ENCODE measurements around the gene GID4. TPM values are rescaled to one million over a fixed set of nuclear protein-coding genes. Genes with fewer than 3 reads are reported as not detected.
A peak's percentile ranks its signal among the peaks of the same experiment; 100 is the strongest.

Gene GID4
- total and polyA plus RNA-seq, 8 donors: 2.7 to 9.6 (median 5.6) TPM

DNA sequence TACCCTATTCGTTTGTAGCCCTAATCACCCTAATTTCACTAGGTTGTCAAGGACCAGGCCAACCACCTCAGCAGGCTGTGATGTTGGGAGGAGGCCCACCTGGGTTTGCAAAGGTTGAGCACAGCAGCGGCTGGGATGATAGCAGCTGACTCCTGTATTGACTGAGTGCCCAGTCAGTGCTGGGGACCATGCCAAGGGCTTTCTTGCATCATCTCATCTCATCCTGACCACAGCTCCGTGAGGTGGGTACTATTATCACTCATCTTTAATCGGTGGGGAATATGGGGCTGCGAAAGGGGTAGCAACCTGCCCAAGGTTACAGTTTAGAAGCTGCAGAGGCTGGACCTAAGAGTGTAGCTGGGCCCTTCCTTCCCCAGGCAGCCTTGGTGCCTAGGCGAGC is 11.9 kb upstream of the GID4 start:
- no peaks in the 10 kb centered on the region for H3K9me3 ChIP-seq
- DNase-seq (peak in 3 of 6 donors; percentile 23 to 45 (median 30)), ATAC-seq (peak in 3 of 4 donors; percentile 49 to 67 (median 60)), FAIRE-seq (no peak)
- H3K36me3 ChIP-seq: no peaks in the 10 kb centered on the region
- H3K27ac ChIP-seq: no peak overlapping the region
- no peak overlapping the region for H3K4me3 ChIP-seq
- H3K4me1 ChIP-seq: no peaks in the 10 kb centered on the region
- intact Hi-C loops (cut with DNase I): loop anchor here in 1 of 3 donors (10.0 kb wide), 1 partner anchor 142 kb away; no protein-coding TSS in a partner anchor
- 51 to 54% methylated on average over 6 of the region's 6 CpGs for WGBS, 2 donors
- H3K27me3 ChIP-seq: no peaks in the 10 kb centered on the region
- TF ChIP-seq, protein P1, sequence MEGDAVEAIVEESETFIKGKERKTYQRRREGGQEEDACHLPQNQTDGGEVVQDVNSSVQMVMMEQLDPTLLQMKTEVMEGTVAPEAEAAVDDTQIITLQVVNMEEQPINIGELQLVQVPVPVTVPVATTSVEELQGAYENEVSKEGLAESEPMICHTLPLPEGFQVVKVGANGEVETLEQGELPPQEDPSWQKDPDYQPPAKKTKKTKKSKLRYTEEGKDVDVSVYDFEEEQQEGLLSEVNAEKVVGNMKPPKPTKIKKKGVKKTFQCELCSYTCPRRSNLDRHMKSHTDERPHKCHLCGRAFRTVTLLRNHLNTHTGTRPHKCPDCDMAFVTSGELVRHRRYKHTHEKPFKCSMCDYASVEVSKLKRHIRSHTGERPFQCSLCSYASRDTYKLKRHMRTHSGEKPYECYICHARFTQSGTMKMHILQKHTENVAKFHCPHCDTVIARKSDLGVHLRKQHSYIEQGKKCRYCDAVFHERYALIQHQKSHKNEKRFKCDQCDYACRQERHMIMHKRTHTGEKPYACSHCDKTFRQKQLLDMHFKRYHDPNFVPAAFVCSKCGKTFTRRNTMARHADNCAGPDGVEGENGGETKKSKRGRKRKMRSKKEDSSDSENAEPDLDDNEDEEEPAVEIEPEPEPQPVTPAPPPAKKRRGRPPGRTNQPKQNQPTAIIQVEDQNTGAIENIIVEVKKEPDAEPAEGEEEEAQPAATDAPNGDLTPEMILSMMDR (IDR thresholded peaks at IDR 0.05): no peak

DNA sequence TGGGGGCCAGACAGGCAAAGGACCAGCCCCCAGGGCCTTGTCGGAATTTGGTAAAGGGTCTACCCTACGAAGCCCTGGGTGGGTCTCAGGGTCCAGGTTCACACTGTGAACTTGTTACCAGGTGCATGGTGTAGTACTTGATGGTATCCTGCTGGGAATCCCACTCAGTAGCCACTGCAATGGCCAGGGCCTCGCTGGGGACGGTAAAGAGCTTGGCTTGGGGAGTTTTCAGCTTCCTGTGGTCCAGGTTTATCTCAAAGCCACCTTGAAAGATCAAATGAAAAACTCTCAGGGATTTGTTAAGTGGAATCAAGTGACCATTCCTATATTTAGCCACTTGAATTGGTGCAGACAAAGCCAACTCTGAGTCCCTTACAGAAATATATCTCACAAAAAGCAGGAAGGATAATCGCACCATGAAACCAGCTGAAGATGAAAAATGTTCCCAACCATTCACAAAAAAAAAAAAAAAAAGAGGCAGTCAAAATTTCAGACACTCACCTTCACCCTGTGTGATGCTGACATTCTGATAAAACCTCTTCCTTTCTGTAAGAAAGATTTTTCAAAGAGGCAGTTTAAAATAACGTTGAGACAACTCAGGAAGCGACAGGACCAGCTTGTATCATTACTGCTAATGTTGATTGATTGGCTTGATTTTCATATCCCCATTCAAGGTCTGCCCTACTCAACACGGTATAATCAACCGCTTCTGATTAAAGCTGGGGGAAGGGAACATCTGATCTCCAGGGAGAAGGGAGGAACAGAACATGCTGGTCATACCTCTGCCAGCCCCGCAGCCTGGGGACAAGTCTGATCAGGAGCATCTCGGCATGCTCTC is 10.9 kb upstream of the GID4 start:
- Histone ChIP-seq H3K27ac (no peak overlapping the region), H3K27me3 (no peaks in the 10 kb centered on the region), H3K4me1 (no peaks in the 10 kb centered on the region), H3K9me3 (no peaks in the 10 kb centered on the region), H3K4me3 (no peak overlapping the region), H3K36me3 (no peaks in the 10 kb centered on the region)
- no peak for FAIRE-seq
- no peak for DNase-seq
- 60 to 62% methylated on average over 11 of the region's 11 CpGs for WGBS, 2 donors
- intact Hi-C loops (cut with DNase I): loop anchor here in 1 of 3 donors (10.0 kb wide), 1 partner anchor 144 kb away; no protein-coding TSS in a partner anchor
- ATAC-seq: no peak
- TF ChIP-seq, protein P1 (IDR thresholded peaks at IDR 0.05): no peak

DNA sequence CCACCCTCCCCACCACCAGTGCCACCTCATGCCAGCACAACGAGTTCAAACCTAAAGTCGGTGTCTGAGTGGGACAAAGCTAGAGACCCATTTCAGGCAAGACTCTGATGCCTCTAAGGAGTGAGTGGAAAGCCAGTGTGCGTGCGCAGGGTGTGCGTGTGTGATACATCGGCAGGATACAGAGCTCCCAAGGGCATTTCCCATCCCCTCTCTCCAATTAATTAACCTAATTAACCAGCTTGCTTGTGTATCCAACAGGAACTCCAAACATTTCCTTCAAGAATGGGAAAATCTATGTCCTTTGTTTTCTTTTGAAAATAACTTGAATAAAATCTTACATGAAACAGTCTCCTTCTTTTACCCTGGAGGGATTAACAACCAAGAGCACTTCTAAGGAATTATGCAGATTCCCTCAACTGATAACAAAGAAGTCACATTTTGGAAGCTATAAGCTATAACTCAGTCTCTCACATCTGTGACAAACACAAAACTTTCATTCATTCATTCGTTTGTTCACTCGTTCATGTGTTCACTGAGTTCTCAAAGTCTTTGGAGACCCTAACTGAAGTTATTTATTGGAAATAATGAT is 10.2 kb upstream of the GID4 start:
- TF ChIP-seq, protein P1 (IDR thresholded peaks at IDR 0.05): no peak
- no peaks in the 10 kb centered on the region for H3K27me3 ChIP-seq
- no peaks in the 10 kb centered on the region for H3K36me3 ChIP-seq
- no peaks in the 10 kb centered on the region for H3K4me1 ChIP-seq
- 82 to 87% methylated on average over 8 of the region's 8 CpGs for WGBS, 2 donors
- ATAC-seq (no peak), DNase-seq (no peak), FAIRE-seq (no peak)
- no peaks in the 10 kb centered on the region for H3K9me3 ChIP-seq
- intact Hi-C loops (cut with DNase I): loop anchor here in 1 of 3 donors (10.0 kb wide), 1 partner anchor 144 kb away; no protein-coding TSS in a partner anchor
- H3K4me3 ChIP-seq: no peak overlapping the region
- H3K27ac ChIP-seq: no peak overlapping the region

DNA sequence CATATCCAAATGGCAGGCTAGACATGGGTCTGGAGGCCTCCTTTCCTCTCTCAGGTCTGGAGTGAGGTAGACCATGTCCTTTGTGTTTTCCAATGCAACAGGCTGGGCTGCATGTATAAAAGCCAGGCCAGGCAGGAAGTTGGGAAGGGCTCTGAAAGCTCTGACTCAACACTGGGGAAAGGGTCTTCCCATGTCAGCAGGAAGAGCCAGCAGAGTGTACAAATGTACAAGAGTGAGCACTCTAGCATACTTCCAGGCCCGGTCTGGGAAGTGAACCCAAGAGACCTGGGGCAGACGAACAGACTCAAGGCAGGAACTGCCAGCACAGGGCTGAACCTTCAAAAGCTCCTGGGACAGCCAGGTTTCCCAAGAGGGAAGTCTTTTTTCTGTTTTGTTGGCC is 7.3 kb upstream of the GID4 start:
- ATAC-seq: peak in 1 of 4 donors; percentile 15
- no peak overlapping the region for H3K27ac ChIP-seq
- H3K9me3 ChIP-seq: no peaks in the 10 kb centered on the region
- WGBS, 2 donors: 67 to 70% methylated on average over 2 of the region's 2 CpGs
- H3K36me3 ChIP-seq: no peaks in the 10 kb centered on the region
- TF ChIP-seq, protein P1 (IDR thresholded peaks at IDR 0.05): no peak
- no peaks in the 10 kb centered on the region for H3K27me3 ChIP-seq
- intact Hi-C loops (cut with DNase I): loop anchor here in 2 of 3 donors (10.0 kb wide), 2 partner anchors 137 to 357 kb away; no protein-coding TSS in a partner anchor
- DNase-seq: no peak
- H3K4me1 ChIP-seq: no peaks in the 10 kb centered on the region
- no peak overlapping the region for H3K4me3 ChIP-seq
- no peak for FAIRE-seq
